Activated CD8-positive, alpha-beta memory T cell treated with anti-CD3 and anti-CD28 coated beads, Interleukin-2, amount 50 U/mL, for 24 hours (primary cell): ENCODE data around the gene ECPAS.
"Not testable (repeated sequence)": the region's sequence is repeated elsewhere in the genome, so short reads cannot be mapped to it uniquely, and the experiment has no call there.

Source experiments
- DNase-seq: peaks from one replicate; pipeline ENCODE4 v3.0.0-alpha.2; 2020; ENCODE audit errors: extremely low read depth

ECPAS gene

DNA sequence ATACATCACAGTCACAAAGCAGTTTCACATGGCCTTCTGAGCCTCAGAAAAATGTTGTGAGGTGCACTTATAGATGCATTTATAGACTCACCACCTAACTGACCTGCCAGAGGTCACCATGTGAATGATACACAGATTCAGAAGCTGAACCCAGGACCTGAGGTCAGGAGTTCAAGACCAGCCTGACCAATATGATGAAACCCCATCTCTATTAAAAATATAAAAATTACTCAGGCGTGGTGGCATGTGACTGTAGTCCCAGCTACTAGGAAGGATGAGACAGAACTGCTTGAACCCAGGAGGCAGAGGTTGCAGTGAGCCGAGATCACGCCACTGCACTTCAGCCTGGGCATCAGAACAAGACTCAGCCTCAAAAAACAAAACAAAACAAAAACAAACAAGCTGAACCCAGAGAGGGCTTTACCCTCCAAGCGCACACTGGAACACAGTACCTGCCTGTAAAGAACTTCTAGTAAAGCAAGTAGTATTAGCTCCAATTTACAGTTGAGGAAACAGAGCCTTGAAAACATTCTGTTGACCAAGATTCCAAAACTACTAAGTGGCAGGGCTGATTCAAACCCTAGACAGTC, 16.3 kb downstream of the ECPAS start:
- no peak for DNase-seq

DNA sequence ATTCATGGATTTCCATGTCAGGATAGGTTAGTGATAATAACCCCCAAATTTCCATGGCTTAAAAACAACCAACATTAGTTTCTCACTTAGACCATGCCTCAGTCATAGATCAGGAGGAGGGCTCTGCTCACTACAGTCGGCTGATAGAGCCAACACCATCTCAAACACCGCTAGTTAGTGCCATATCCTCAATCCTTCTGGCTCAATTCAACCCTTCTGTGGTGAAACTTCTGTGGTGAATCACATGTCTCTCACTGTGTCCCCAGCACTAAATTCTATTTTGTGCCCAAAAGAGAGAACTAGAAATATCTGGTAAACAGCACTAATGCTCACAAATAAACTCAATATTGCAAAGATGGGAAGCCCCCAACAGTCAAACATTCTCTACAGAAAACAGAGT, 21.1 kb downstream of the ECPAS start:
- no peak for DNase-seq

- DNase-seq = no peak
Measured at GRCh38 chr9:111458139-111459009, 25.8 kb downstream of the ECPAS start.

DNA sequence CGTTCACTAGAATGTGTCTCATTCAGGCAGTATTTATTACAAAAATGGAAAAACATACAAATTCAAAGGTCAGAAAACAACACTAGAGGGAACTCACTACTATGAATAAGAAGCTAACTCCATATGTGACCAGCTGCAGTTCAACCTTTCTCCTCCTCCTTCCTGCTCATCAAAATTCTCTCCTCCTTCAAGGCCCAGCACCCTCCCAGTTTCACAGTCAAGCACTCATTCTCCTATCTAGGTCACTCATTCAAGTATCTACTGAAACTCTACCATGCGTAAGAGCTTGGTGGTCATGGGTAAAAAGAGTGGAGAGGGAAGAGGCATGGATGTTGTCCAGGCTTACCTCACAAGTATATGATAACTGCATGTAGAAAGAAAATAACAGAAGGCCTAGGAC, 27.7 kb downstream of the ECPAS start:
- DNase-seq = no peak

GRCh38 chr9:111455638-111456037, 28.5 kb downstream of the ECPAS start:
- no peak for DNase-seq

DNA sequence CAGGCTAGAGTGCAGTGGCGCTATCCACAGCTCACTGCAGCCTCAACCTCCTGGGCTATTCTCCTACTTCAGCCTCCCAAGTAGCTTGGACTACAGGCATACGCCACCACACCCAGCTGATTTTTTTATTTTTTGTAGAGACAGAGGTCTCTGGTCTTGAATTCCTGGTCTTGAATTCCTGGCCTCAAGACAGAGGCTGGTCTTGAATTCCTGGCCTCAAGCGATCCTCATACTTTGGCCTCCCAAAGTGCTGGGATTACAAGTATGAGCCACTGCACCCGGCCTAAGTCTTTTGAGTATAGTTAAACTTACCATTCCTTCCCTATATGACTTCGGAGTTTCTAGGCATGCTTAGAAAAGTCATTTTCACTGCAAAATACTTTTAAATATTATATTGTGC, 29.4 kb downstream of the ECPAS start:
- no peak for DNase-seq

DNA sequence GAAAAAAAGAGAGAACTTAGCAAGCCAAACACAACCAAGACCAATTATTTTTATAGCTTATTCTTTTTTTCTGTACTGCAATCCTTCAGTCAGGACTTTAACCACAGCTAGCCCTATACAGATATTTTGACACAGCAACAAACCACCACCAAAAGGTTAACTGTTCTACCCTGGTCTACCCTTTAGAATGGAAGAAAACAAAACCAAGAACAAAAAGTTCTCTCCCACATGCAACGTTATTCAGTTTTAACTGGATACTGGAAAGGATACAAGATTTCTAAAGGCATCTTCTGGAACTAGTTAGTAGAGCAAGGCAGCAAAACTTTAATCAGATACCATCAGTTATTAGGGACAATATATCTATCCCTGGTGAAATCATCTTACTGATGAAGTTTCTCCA, 32.6 kb downstream of the ECPAS start:
- no peak for DNase-seq

GRCh38 chr9:111450124-111450523, 34.1 kb downstream of the ECPAS start:
- no peak for DNase-seq

DNA sequence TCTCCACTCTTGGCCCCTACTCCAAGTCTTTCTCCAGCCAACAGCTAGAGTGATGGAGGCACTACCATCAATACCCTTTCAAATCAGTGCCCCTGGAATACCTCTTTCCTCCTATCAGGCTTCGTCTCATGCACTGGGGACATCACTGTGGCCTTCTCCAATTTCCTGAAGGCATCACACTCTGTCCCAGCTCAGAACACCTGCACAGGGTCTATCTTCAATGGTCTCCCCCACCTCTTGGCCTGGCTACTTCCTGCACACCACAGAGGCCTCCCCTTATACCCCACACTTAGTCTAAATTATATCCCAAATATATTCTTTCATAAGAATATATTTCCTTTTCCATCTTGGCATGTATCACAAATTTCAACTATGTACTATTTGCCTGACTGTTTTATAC, 34.5 kb downstream of the ECPAS start:
- DNase-seq = no peak

- DNase-seq = not testable (repeated sequence)
Measured at GRCh38 chr9:111445799-111446198, 38.4 kb downstream of the ECPAS start.

- DNase-seq = no peak
Measured at GRCh38 chr9:111443454-111443853, 40.7 kb downstream of the ECPAS start.

DNA sequence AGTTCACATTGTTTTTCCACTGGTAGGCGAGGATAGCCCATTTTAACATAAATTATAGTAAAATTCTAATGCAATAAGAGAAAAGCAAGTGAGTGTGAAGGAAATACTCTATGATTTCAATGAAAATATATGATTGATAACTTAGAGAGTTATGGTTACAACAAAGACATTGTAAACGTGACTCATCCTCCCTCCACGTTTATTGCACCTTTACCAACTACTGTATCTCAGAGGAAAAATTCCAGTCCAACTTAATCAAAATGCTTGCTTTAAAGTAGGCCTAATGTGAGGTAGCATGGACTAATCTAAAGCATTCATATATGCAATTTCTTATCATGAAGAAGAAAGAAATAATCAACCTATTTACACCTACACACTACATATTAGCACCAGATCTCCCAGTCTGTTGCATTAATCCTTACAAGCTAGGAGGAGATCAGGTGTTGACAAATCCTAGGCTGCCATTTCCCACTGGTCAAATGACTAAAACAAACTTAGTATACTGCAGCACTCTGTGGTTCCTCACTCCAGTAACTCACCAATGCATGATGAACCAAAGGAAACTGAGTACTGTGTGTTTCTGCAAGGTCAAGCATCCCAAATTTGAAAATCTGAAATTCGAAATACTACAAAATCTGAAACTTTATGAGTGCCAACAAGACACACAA, 41.7 kb downstream of the ECPAS start:
- no peak for DNase-seq

DNA sequence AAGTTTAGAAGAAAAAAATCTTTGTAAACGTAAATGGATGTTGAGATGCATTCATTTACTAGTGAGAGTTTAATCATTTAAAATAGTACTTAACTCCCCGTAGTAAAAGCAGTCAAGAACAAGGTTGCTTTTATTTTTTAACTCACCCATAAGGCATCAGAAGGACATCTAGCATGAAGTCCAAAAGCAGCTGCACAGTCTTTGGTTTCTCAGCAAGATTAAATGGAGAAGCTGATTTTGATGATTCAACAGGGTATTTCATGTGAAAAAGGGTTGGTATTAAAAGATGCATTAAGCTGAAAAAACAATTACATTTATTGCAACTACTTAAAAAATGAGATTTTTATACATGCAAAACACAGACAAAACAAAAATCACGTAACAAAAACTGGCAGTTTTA, 44.0 kb downstream of the ECPAS start:
- no peak for DNase-seq

DNA sequence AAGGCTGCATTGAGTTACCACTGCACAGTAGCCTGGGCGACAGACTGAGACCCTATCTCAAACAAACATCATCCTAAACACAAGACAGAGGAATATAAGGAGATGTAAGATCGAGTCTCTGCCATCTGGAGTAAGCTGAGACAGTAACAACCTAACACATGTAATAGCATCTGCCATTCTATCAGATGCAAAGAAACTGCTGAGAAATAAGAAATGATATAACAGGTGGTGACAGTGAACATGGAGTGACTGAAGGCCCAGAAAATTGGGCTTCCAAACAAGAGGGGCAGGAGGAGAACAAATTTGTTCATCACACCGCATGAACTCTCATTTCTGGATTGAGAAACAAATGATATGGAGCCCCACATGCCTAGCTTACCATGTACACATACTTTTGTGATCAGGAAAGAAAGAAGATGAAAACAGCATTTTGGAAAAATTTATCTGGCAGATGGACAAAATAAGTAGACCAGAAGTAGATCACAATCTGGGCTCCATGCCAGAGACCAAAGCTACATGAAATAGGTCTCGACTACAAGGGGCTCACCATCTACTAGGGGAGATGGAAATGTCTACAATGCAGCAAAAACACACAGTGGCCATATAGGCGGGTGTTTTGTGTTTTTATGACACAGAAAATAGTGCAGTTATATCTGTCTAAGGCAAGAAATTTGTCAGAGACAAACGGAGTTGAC, 45.5 kb downstream of the ECPAS start:
- DNase-seq = no peak

GRCh38 chr9:111436571-111436970, 47.6 kb downstream of the ECPAS start:
- no peak for DNase-seq

DNA sequence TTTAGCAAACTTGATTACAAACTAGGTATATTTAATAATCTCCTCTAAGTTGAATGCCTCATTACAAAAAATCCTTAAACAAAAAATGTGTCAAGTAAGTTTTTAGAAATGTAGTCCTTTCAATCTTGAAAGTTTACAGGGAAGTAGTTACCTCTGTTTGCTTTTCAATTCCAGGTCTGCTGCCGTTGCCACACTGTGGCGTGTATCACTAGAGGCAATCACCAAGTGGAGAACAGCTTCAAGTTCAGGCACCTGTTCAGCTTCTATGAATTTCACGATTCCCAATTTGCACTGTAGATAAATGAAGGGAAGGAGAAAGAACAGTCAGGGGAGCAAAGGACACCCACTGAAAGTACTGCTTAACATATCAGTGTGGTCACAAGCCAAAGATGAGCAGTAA, 51.1 kb downstream of the ECPAS start:
- no peak for DNase-seq

GRCh38 chr9:111431684-111432083, 52.5 kb downstream of the ECPAS start:
- DNase-seq = no peak

DNA sequence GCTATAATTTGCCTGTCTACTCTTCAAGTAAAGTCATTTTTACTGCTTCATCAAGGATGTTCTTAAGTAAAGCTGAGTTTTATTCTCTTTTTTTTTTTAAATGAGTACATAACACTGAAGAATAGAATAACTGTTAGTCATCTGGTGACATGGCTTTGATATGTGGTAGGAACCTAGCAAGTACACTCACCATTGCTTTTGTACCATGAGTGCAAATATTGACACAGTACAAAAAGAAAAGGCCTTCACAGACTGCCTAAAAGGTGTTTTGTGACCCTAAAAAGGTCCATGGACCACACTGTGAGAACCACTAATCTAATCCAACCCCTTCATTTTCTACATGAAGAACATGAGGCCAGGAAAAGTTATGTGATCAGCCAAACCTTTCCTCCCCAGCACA, 55.0 kb downstream of the ECPAS start:
- DNase-seq = no peak

GRCh38 chr9:111427186-111427585, 57.0 kb downstream of the ECPAS start:
- no peak for DNase-seq

- no peak for DNase-seq
Measured at GRCh38 chr9:111423389-111423788, 60.8 kb downstream of the ECPAS start.

DNA sequence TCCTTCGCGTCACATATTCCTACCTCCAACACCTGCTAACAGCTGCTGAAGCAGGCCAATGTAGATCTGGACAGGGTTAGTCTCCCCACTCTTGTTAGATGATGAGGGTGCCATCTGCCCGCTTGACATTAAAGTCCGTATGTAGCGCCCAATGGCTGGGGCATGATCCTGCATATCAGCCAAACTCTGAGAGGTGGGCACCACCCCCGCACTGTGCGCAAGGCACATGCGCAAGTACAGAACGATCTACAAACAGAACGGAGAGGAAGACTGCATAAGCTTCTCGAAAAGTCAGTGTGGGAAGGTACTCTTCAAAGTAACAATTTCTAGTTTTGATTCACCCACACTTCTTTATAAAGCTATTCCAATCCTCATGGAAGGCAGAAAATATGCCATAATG, 69.8 kb downstream of the ECPAS start:
- DNase-seq = no peak

- no peak for DNase-seq
Measured at GRCh38 chr9:111413996-111414395, 70.2 kb downstream of the ECPAS start.
